Neuronal stem cell (in vitro differentiated cells): ENCODE results near the gene TEDC2.
A peak's percentile ranks its signal among the peaks of the same experiment; 100 is the strongest.

Experiments used
- DNase-seq: peaks from one replicate; pipeline ENCODE4 v3.0.0-alpha.2; 2013; ENCODE audit warnings: low spot score
- H2AFZ ChIP-seq: one replicate; pipeline ENCODE4 v1.6.1; 2013; ENCODE audit warnings: mild to moderate bottlenecking, low read length, inconsistent platforms
- H2AK5ac ChIP-seq: 2 replicates; pipeline ENCODE4 v1.6.1; 2013; ENCODE audit warnings: low read depth, mild to moderate bottlenecking, inconsistent platforms, low read length, moderate library complexity, mixed read lengths
- H2BK120ac ChIP-seq: 2 replicates; pipeline ENCODE4 v1.6.1; 2013; ENCODE audit warnings: low read depth, mild to moderate bottlenecking, inconsistent platforms, low read length, moderate library complexity, mixed read lengths
- H2BK12ac ChIP-seq: one replicate; pipeline ENCODE4 v1.6.1; 2013; ENCODE audit warnings: low read length, inconsistent platforms
- H2BK15ac ChIP-seq: 2 replicates; pipeline ENCODE4 v1.6.1; 2013; ENCODE audit warnings: mild to moderate bottlenecking, low read length, inconsistent platforms, mixed read lengths
- H2BK5ac ChIP-seq: one replicate; pipeline ENCODE4 v1.6.1; 2013; ENCODE audit warnings: inconsistent platforms, mild to moderate bottlenecking, low read length, moderate library complexity
- H3K14ac ChIP-seq: one replicate; pipeline ENCODE4 v1.6.1; 2013; ENCODE audit warnings: low read length, inconsistent platforms
- H3K18ac ChIP-seq: 2 replicates; pipeline ENCODE4 v1.6.1; 2013; ENCODE audit warnings: low read length, inconsistent platforms
- H3K23ac ChIP-seq: 2 replicates; pipeline ENCODE4 v1.6.1; 2013; ENCODE audit warnings: low read depth, mild to moderate bottlenecking, mixed read lengths, low read length, inconsistent platforms; ENCODE audit not compliant: poor library complexity
- H3K27ac ChIP-seq: replicated peaks from 3 replicates; pipeline ENCODE4 v1.5.1; 2013; ENCODE audit warnings: low read length, inconsistent platforms
- H3K27me3 ChIP-seq, 3 experiments: 2 replicates each; pipeline ENCODE4 v1.6.1; 2013; ENCODE audit warnings: low read length in 3 of 3, mild to moderate bottlenecking in 2 of 3, inconsistent platforms in 1 of 3, low read depth in 1 of 3, mixed read lengths in 1 of 3, moderate library complexity in 1 of 3; ENCODE audit not compliant: control insufficient read depth in 3 of 3, insufficient read depth in 3 of 3
- H3K36me3 ChIP-seq, 2 donors: replicated peaks in 1 of 2; 2 replicates each; pipeline ENCODE4 v1.6.1; 2013; ENCODE audit warnings: low read length in 2 of 2; ENCODE audit not compliant: control insufficient read depth in 2 of 2, insufficient read depth in 2 of 2
- H3K4ac ChIP-seq: 2 replicates; pipeline ENCODE4 v1.6.1; 2013; ENCODE audit warnings: inconsistent platforms, mild to moderate bottlenecking, low read length, moderate library complexity
- H3K4me1 ChIP-seq, 2 donors: 1 replicate in 1 of 2; 2 replicates in 1 of 2; pipeline ENCODE4 v1.6.1; 2013; ENCODE audit warnings: low read length in 2 of 2, low read depth in 1 of 2; ENCODE audit not compliant: control insufficient read depth in 2 of 2, insufficient read depth in 1 of 2
- H3K4me2 ChIP-seq: one replicate; pipeline ENCODE4 v1.6.1; 2013; ENCODE audit warnings: mild to moderate bottlenecking, low read length, inconsistent platforms; ENCODE audit not compliant: insufficient read depth, poor library complexity, severe bottlenecking
- H3K4me3 ChIP-seq, 2 donors: 2 replicates each; pipeline ENCODE4 v1.5.1; 2013; ENCODE audit warnings: low read length in 2 of 2, mild to moderate bottlenecking in 2 of 2, inconsistent platforms in 1 of 2, moderate library complexity in 1 of 2
- H3K79me1 ChIP-seq: one replicate; pipeline ENCODE4 v1.6.1; 2013; ENCODE audit warnings: low read depth, mild to moderate bottlenecking, inconsistent platforms, low read length, moderate library complexity
- H3K9ac ChIP-seq: one replicate; pipeline ENCODE4 v1.6.1; 2013; ENCODE audit warnings: mild to moderate bottlenecking, low read depth, low read length, inconsistent platforms; ENCODE audit not compliant: poor library complexity
- H3K9me3 ChIP-seq, 2 donors: replicated peaks in 1 of 2; 2 replicates each; pipeline versions ENCODE3 to v1.6.1; 2013; ENCODE audit warnings: low read length in 2 of 2, mild to moderate bottlenecking in 2 of 2, inconsistent platforms in 1 of 2, low read depth in 1 of 2, mixed read lengths in 1 of 2, moderate library complexity in 1 of 2; ENCODE audit not compliant: control insufficient read depth in 2 of 2, insufficient read depth in 1 of 2
- H4K8ac ChIP-seq: one replicate; pipeline ENCODE4 v1.6.1; 2013; ENCODE audit warnings: low read depth, mild to moderate bottlenecking, inconsistent platforms, low read length, moderate library complexity
- H4K91ac ChIP-seq: one replicate; pipeline ENCODE4 v1.6.1; 2013; ENCODE audit warnings: low read length, low read depth, mild to moderate bottlenecking, inconsistent platforms; ENCODE audit not compliant: poor library complexity
- WGBS, 2 donors: extraction: QIAGEN DNeasy Blood & Tissue Kit; methylation state at CpG; one replicate each; pipeline ENCODE4 v1.1.7; 2013; ENCODE audit warnings: missing lambda C conversion rate in 2 of 2, mixed read lengths in 1 of 2; ENCODE audit not compliant: insufficient read length in 2 of 2, insufficient replicate concordance in 1 of 2; ENCODE audit errors: extremely low coverage in 2 of 2; 5-methylcytosine and 5-hydroxymethylcytosine counted together

Gene TEDC2

GRCh38 chr16:2511128-2511800 lies 51.4 kb downstream of the TEDC2 start:
- H4K8ac ChIP-seq = no peak overlapping the region

GRCh38 chr16:2511996-2512734 lies 52.3 kb downstream of the TEDC2 start:
- H3K36me3 ChIP-seq = peaks cover 0 to 19% of the 10 kb centered on the region in 2 donors
- no peak overlapping the region for H4K8ac ChIP-seq
- peaks cover 13% of the 10 kb centered on the region for H3K79me1 ChIP-seq
- no peak overlapping the region for H3K27ac ChIP-seq
- peak overlapping the region; percentile 47 for H2BK12ac ChIP-seq
- H3K4me2 ChIP-seq = no peak overlapping the region
- no peaks in the 10 kb centered on the region for H3K27me3 ChIP-seq
- H3K9me3 ChIP-seq = no peaks in the 10 kb centered on the region
- H2BK120ac ChIP-seq = peak overlapping the region; percentile 97
- no peak overlapping the region for H3K4me3 ChIP-seq
- peak overlapping the region; percentile 53 for H3K9ac ChIP-seq
- H3K23ac ChIP-seq = peak overlapping the region; percentile 75
- DNase-seq = no peak
- WGBS, 2 donors = no CpG with 5 or more reads among the region's 17 CpGs
- H3K4me1 ChIP-seq = peaks cover 31 to 38% of the 10 kb centered on the region in 2 donors
- H3K14ac ChIP-seq = no peak overlapping the region
- H2BK15ac ChIP-seq = peak overlapping the region; percentile 73
- H2AK5ac ChIP-seq = peak overlapping the region; percentile 91
- H2AFZ ChIP-seq = peak overlapping the region; percentile 23
- H4K91ac ChIP-seq = peak overlapping the region; percentile 75
- peak overlapping the region; percentile 99 for H3K18ac ChIP-seq
- peak overlapping the region; percentile 85 for H3K4ac ChIP-seq
- no peak overlapping the region for H2BK5ac ChIP-seq

More at GRCh38 chr16:2511128-2511800, 51.4 kb downstream of the TEDC2 start:
- no CpG with 5 or more reads among the region's 24 CpGs for WGBS, 2 donors
- Histone ChIP-seq H3K9me3 (no peaks in the 10 kb centered on the region), H2BK15ac (peak overlapping the region; percentile 73), H3K4me3 (no peak overlapping the region), H3K4me1 (peaks cover 31 to 36% of the 10 kb centered on the region in 2 donors), H2AK5ac (peak overlapping the region; percentile 91), H3K36me3 (peaks cover 0 to 11% of the 10 kb centered on the region in 2 donors), H3K23ac (no peak overlapping the region), H3K4me2 (no peak overlapping the region), H3K14ac (peak overlapping the region; percentile 27), H2BK120ac (peak overlapping the region; percentile 72), H3K18ac (peak overlapping the region; percentile 38), H4K91ac (no peak overlapping the region), H3K27me3 (no peaks in the 10 kb centered on the region), H3K27ac (no peak overlapping the region), H2AFZ (peak overlapping the region; percentile 23), H3K4ac (no peak overlapping the region), H3K9ac (no peak overlapping the region), H2BK5ac (no peak overlapping the region), H2BK12ac (no peak overlapping the region), H3K79me1 (peaks cover 11% of the 10 kb centered on the region)
- no peak for DNase-seq

- no CpG with 5 or more reads among the region's 15 CpGs for WGBS, 2 donors
- peaks cover 19% of the 10 kb centered on the region for H3K79me1 ChIP-seq
- H3K9me3 ChIP-seq = no peaks in the 10 kb centered on the region
- H4K8ac ChIP-seq = peak overlapping the region; percentile 78
- peak overlapping the region; percentile 24 for H2BK12ac ChIP-seq
- H3K4ac ChIP-seq = peak overlapping the region; percentile 93
- H3K4me1 ChIP-seq = peaks cover 31 to 38% of the 10 kb centered on the region in 2 donors
- DNase-seq = no peak
- peak overlapping the region; percentile 97 for H2BK120ac ChIP-seq
- peaks cover 0 to 20% of the 10 kb centered on the region in 2 donors for H3K36me3 ChIP-seq
- peak overlapping the region; percentile 88 for H3K4me2 ChIP-seq
- no peaks in the 10 kb centered on the region for H3K27me3 ChIP-seq
- peak overlapping the region; percentile 96 for H2BK5ac ChIP-seq
- peak overlapping the region; percentile 99 for H2AFZ ChIP-seq
- peak overlapping the region; percentile 88 for H3K9ac ChIP-seq
- H2AK5ac ChIP-seq = peak overlapping the region; percentile 91
- peak overlapping the region; percentile 99 for H3K18ac ChIP-seq
- peak overlapping the region; percentile 93 for H3K27ac ChIP-seq
- peak overlapping the region; percentile 97 for H3K23ac ChIP-seq
- peak overlapping the region; percentile 75 for H4K91ac ChIP-seq
- H3K4me3 ChIP-seq = peak overlapping the region; percentile 75 to 97
- peak overlapping the region; percentile 87 for H2BK15ac ChIP-seq
- peak overlapping the region; percentile 6 for H3K14ac ChIP-seq
These were observed 53.0 kb downstream of the TEDC2 start for GRCh38 chr16:2512735-2513404.
